ENCODE results near the gene TMPRSS9.
A peak's percentile ranks its signal among the peaks of the same experiment; 100 is the strongest.
"Not testable (repeated sequence)": the region's sequence is repeated elsewhere in the genome, so short reads cannot be mapped to it uniquely, and the experiment has no call there.

The TMPRSS9 gene

DNA sequence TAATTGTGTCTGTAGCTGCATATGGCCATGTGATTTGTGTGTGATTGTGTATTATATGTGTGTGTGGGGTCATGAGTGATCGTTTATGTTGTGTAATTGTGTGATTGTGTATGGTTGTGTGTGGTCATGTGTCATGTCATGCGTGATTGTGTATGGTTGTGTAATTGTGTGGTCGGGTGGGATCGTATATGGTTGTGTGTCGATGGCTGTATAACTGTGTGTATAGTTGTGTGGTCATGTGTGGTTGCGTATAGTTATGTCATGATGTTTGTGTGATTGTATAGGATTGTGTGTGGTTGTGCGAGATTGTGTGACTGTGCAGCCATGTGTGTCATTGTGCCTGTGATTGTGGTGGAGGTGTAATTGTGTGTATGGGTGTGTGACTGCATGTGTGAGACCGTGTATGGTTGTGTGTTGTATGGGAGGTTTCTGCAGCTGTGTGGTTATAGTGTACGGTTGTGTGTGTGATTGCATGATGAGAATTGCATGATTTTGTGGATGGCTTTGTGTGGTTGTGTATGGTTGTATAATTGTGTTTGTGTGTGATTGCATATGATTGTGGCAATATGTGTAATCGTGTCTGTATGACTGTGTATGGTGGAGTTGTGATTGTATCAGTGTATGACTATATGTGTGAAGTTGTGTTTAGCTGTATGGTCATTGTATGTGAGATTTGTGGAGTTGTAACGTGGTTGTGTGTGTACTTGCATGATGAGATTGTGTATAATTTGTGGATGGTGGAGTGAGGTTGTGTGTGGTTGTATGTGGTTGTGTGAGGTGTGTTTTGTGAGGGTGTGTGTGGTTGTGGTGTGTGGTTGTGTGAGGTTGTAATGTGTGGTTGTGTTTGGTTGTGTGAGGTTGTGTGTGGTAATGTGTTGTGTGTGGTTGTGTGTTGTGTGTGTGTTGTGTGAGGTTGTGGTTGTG is 2.2 kb downstream of the TMPRSS9 start:
- DNase-seq, result no peak

DNA sequence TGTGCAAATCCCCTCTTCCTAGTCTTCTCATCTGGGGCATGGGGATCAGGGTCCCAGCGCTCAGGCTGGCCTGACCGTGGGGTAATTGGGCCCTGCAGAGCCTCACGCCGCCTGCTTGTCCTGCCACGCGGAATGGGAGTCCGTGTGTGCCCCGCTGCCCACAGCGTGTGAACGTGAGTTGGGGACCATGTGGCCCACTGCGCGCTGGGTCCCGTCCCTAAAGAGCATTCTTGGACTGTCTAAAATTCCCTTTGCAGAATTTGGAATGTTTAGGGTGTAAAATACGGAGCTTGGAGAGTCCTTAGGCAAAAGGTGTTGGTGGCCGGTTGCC is 2.9 kb downstream of the TMPRSS9 start:
- no peak for DNase-seq

DNA sequence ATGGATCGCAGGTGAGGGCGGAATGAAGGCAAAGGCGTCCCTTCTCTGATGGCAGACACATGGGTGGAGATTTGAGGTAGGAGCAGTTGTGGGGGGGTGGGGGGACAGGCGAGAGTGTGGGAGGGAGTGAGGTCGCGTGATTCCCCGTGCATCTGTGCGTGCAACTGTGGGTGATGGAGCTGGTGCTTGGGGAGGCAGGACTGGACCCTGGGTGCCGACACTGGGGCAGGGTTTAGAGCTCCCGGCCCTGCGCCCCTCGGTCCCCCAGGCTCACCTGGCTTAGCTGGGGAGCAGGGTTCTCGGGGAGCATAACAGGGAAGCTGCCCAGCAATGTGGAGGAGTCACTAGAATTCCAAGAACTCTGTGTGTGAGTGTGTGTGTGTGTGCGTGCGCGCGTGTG is 3.4 kb downstream of the TMPRSS9 start:
- no peak for DNase-seq

DNA sequence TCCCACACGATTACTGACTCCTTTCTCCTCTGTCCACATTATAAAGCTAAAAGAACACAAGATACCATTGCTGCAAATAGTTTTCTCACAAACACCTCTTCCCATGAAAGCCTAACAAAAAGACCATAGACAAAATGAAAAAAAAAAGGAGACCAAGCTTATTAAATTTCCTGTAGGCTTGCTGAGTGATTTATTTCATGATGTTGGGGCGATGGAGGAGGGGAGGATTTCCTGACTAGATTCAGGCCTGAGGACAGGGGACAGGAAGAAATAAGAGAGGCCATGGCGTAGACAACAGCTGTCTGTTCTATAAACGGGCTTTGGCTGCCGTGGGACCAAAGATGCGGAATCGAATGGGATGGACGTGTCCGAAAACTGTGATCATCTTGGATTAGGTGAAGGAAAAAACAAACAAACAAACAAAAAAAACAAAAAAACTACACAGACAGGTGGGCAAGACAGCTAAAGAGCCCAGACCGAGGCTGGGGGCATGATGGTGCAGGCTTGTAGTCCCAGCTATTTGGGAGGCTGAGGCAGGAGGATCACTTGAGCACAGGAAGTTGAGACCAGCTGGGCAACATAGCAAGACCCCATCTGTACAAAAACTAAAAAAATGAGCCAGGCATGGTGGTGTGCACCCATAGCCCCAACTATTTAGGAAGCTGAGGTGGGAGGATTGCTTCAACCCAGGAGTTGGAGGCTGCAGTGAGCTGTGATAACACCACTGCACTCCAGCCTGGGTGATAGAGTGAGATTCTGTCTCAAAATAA is 5.3 kb downstream of the TMPRSS9 start:
- DNase-seq, result no peak

DNA sequence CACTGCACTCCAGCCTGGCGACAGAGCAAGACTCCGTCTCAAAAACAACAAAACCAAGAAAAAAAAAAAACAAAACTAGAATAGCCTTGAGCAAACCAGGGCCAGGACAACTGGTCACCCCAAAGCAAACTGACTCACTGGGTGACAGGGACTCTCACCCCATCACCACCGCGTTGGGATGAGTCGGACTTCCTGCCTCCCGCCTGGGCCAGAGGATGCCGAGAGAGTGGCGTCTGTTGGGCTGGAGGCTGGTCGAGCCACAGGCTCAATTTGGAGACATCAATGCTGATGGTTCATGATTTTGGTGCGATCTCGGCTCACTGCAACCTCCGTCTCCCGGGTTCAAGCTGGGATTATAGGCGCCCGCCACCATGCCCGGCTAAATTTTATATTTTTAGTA is 11.6 kb downstream of the TMPRSS9 start:
- DNase-seq, result no peak

DNA sequence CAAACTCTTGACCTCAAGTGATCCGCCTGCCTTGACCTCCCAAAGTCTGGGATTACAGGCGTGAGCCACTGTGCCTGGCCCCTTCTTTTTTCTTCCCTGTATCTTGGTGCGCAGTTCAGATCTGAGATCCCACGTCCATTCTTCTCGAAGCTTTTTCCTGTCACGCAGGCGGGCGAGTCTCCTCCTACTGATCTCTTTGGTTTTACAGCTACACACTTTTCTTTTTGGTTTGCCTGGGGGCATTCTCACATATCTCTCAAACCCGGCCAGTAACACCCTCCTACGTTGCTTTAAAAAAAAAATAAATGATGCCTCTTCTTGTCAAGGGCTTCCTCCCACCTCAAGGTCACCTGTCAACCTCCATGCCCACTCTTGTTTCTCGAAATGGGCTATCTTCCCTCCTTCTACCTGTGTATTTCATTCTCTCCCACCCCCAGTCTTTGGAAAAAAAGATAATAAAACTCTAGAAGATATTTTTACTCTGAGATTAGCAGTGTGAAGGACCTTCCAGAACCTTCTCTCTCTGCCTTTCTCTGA is 12.1 kb downstream of the TMPRSS9 start:
- no peak for DNase-seq

DNA sequence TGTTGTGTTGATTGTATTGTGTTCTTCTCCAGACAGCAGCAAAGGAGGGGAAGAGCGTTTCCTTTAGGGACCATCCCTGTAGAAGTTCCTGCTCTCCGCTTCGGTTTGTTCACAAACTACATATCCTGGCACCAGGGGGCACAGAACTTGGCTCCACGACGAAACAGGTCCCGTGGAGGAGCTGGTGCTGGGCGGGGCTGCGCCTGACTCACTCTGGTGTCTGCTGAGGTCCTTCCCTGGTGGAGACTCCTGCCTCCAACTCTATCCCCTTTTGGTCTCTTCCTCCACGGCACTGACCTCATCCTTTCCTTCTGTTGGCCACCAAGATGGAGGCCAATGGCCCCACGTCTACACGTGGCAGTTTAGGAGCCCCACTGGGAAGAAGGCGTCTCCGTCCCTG is 14.7 kb downstream of the TMPRSS9 start:
- no peak for DNase-seq

DNA sequence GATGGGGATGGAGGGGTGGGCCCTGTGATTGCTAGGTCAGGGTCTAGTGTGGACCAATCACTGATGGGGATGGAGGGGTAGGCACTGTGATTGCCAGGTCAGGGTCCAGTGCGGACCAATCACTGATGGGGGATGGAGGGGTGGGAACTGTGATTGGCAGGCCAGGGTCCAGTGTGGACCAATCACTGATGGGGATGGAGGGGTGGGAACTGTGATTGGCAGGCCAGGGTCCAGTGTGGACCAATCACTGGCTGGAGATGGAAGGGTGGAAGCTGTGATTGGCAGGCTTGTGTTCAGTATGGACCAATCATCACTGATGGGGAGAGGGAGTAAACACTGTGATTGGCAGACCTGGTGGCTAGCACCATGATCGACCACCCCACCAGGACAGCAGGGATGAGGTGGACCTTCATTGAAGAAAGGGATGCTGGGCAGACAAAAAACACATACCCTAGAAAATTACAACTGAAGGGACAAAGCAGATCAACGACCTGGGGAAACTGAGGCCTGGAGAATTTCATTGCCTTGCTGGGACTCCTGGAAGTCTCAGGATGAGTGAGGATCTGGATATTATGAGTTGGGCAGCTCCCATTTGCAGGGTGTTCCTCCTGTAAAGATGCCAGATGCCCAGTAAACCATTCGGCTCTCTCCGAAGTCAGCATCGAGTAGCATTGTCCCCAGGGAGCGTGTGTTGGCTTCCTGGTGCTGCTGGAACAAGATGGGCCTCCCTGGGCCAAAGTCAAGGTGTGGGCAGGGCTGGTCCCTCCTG is 15.5 kb downstream of the TMPRSS9 start:
- DNase-seq, result no peak

DNA sequence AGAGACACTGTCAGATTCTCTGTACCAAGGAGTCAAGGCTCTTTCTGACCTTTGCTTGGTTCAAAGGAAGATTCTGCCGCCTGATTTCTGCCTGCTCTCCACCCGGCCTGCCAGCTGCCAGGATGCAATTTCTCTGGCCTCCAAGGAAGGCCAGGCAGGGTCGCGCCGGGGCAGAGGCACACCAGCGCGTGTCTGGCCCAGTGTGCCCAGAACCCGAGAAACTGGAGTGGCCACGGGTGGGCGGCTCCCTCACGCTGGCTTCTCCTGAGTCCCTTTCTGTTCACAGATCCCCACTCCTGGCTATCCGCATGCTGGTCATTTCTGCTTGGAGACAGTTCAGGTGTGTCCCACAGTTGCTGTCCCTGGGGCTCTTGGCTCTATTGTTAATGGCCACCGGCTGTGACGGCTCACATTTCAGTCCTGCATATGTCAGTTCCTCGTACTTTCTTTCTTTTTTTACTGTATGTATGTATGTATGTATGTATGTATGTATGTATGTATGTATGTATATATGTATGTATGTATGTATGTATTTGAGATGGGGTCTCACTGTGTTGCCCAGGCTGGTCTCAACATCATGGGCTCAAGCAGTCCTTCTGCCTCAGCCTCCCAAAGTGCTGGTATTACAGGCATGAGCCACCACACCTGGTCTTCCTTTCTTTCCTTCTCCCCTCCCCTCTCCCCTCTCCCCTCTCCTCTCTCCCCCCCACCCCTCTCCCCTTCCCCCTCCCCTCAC is 16.9 kb downstream of the TMPRSS9 start:
- no peak for DNase-seq

DNA sequence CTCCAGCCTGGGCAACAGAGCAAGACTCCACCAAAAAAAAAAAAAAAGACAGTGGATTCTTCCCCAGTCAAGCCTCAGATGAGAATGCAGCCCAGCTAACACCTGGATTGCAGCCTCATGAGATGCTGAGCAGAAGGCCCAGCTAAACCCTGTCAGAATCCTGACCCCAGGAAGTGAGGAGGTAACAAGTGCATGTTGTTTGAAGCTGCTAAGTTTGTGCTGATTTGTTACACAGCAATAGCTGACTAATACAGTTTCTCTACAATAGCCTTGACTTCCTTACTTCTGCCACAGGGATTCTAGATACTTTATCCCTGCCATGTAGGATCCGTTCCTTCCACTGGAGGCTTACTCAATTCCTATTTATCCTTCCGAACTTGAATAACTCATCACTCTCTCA is 20.5 kb downstream of the TMPRSS9 start:
- DNase-seq, result no peak

DNA sequence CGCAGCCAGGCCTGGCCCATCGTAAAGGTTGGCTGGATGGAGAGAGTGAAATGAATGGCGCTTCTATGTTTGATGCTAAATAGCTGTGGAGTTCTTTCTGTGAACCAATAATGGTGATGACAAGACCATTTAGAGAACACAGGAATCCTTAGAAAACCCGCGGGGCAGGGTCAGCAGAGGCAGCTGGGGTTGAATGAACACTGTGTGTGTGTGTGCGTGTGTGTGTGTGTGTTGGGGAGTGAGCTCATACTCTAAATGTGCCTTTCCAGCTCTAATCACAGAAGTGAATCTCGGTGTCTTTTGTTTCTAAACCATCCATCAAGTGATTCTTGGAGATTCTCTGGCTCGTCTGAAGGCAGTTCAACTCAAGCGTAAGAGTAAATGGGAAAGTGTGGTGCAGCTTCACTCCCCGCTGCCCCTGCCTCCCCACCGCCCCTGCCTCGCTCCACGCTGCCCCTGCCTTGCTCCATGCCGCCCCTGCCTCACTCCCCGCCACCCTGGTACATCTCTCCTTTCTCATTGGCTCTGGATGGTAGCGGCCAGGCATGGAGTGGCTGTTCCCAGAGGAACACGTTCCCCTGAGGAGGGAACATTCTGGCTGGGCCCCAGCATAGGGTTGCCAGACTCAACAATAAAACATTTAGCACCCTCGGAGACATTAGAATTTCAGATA is 21.2 kb downstream of the TMPRSS9 start:
- no peak for DNase-seq

DNA sequence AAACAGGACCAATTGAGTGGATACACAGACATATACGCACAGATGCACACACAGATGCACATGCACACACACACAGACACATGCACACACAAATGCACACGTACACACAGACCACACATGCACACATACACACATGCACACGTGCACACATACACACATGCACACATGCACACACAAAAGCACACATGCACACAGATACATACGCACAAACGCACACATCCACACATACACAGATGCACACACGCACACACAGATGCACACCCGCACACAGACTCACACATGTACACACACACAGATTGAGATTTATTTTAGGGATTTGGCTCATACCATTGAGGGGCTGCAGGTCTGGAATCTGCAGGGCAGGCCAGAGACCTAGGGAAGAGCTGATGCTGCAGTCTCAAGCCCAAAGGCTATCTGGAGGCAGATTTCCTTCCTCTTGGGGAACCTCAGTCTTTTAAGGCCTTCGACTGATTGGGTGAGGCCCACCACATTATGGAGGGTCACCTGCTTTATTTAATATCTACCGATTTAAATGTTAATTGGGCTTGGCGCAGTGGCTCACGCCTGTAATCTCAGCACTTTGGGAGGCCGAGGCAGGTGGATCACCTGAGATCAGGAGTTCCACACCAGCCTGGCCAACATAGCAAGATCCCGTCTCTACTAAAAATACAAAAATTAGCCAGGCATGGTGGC is 22.6 kb downstream of the TMPRSS9 start:
- no peak for DNase-seq

DNA sequence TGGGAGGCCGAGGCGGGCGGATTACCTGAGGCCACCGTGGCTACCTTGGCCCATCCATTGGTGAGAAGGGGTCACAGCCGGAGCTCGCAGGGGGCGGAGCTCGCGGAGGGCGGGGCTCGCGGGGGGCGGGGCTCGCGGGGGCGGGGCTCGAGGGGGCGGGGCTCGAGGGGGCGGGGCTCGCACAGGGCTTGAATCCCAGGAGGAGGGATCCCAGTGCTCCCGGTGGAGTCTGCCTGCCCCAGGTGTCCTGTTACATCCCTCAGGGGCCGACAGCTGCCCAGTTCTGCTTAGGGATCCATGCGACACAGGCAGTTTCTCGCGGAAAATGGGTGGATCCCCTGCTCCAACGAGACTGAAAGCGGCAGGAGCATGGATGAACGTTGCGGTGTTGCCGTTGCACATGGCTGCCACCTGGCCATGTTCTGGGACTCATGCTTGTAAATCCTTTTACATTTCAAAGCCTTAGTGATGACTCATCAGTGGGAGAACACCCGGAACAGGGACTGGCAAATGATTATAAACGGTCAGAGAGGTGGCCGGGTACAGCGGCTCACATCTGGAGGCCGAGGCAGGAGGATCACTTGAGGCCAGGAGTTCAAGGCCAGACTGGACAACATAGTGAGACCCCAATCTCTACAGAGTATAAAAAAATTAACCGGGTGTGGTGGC is 25.1 kb downstream of the TMPRSS9 start:
- no peak for DNase-seq

DNA sequence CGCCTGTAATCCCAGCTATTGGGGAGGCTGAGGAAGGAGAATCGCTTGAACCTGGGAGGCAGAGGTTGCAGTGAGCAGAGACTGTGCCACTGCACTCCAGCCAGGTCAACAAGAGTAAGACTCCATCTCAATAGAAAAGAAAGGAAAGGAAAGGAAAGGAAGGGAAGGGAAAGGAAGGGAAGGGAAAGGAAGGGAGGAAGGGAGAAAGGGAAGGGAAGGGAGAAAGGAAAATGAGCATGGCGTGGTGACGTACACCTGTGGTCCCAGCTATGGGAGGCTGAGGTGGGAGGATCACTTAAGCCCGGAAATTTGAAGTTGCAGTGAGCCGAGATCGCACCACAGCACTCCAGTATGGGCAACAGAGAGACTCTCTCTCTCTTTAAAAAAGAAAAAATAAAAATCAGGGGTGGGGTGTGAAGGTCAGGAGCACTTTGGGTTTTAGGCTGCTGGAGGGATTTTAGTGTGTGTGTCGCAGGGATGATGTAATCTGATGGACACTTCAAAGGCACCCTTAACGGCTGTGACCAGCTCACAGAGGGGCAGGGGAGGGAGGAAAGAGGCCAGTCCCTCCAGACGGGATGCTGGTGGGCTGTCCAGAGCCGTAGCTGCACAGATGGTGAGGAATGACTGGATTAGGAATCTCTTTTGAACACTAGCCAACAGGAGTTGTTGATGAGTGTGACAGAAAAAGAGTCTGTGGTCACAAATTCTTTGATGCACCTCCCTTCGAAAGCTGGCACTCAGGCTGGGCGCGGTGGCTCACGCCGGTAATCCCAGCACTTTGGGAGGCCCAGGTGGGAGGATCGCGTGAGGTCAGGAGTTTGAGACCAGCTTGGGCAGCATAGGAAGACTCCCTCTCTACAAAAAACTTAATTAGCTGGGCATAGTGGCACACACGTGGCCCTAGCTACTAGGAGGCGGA is 27.6 kb downstream of the TMPRSS9 start:
- no peak for DNase-seq

DNA sequence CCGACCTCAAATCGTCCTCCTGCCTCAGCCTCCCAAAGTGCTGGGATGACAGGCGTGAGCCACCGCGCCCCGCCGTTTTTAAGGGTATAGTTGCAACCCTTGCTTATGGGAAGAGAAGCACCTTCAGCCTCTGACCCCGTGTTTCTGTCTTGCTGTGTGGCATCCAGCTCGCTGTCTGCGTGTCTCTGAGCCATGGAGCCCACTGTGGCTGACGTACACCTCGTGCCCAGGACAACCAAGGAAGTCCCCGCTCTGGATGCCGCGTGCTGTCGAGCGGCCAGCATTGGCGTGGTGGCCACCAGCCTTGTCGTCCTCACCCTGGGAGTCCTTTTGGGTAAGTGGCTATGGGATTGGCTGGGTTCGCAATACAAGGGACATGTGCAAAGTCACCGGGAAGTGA is 29.5 kb downstream of the TMPRSS9 start:
- DNase-seq, result no peak

DNA sequence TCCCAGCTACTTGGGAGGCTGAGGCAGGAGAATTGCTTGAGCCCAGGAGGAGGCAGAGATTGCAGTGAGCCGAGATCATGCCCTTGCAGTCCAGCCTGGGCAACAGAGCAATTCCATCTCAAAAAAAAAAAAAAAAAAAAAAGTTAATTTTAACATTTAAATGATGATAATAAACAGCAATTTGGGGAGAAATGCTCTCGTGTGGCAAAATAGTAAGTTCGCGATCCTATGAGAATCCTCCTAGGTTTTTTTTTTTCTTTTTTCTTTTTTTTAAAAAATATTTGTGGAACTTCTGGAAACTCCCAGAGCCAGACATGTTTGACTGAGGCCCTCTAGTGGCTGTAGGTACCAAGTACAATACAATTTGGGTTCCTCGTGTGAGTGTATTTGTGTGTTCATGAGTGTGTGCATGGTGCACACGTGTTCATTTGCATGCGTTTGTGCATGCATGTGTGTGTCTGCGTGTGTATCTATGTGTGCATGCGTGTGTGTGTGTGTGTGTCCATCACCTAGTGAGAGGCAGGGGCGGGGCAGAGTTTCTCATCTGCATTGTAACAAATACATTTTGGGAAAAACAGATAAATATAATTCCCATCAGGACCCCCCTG is 31.2 kb downstream of the TMPRSS9 start:
- peak; percentile 29 for DNase-seq

DNA sequence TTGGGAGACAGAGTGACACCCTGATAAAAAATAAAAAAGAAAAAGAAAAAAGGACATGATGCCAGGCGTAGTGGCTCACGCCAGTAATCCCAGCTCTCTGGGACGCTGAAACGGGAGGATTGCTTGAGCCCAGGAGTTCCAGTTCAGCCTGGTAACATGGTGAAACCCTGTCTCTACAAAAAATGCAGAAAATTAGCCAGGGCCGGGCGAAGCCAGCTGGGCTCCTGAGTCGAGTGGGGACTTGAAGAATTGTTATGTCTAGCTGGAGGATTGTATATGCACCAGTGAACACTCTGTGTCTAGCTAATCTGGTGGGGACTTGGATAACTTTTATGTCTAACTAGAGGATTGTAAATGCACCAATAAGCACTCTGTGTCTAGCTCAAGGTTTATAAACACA is 32.3 kb downstream of the TMPRSS9 start:
- no peak for DNase-seq

DNA sequence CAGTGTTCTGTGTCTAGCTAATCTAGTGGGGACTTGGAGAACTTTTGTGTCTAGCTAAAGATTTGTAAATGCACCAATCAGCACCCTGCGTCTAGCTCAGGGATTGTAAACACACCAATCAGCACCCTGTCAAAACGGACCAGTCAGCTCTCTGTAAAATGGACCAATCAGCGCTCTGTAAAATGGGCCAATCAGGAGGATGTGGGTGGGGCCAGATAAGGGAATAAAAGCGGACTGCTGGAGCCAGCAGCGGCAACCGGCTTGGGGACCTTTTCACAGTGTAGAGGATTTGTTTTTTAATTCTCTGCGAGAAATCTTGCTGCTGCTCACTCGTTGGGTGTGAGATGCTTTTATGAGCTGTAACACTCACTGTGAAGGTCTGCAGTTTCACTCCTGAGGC is 32.8 kb downstream of the TMPRSS9 start:
- DNase-seq, result not testable (repeated sequence)

DNA sequence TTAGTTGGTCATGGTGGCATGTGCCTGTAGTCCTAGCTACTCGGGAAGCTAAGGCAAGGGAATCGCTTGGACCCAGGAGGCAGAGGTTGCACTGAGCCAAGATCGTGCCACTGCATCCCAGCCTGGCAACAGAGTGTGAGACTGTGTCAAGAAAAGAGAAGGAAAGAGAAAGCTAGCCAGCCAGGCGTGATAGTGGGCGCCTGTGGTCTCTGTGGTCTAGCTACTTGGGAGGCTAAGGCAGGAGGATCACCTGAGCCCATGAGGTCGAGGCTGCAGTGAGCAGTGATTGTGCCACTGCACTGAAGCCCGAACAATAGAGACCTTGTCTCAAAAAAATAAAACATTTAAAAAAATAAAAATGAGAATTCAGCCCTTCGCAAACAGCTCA is 34.0 kb downstream of the TMPRSS9 start:
- no peak for DNase-seq
